Kidney (tissue), 14 donors: ENCODE measurements around the gene PMIS2. TPM values are rescaled to one million over a fixed set of nuclear protein-coding genes. Genes with fewer than 3 reads are reported as not detected.

Source experiments
- DNase-seq, 5 donors: peaks; one replicate each; pipeline ENCODE4 v3.0.0-alpha.2; 2013 to 2020
- FAIRE-seq: peaks from 2 replicates; lab custom pipeline; 2012; peaks lifted over from hg19 to GRCh38; lab: Jason Lieb, UNC
- H3K27ac ChIP-seq, 2 donors: one replicate each; pipeline ENCODE4 v1.7.0; 2013; ENCODE audit warnings: low read depth in 2 of 2, low read length in 2 of 2, inconsistent platforms in 1 of 2
- H3K27me3 ChIP-seq: one replicate; pipeline ENCODE4 v1.7.1; 2013; ENCODE audit warnings: low read length, inconsistent platforms; ENCODE audit not compliant: control insufficient read depth, insufficient read depth
- H3K36me3 ChIP-seq, 3 donors: one replicate each; pipeline versions ENCODE4 v1.7.0 to v1.7.1; 2013; ENCODE audit warnings: low read length in 3 of 3, control low read depth in 1 of 3, inconsistent platforms in 1 of 3; ENCODE audit not compliant: insufficient read depth in 3 of 3, control insufficient read depth in 2 of 3
- H3K4me1 ChIP-seq, 3 donors: one replicate each; pipeline versions ENCODE4 v1.7.0 to v1.7.1; 2013; ENCODE audit warnings: low read length in 3 of 3, inconsistent platforms in 1 of 3, low read depth in 1 of 3; ENCODE audit not compliant: control insufficient read depth in 2 of 3, insufficient read depth in 2 of 3
- H3K4me3 ChIP-seq, 3 donors: one replicate each; pipeline versions ENCODE4 v1.7.0 to v1.8.1; 2013; ENCODE audit warnings: low read length in 3 of 3, control low read depth in 1 of 3, inconsistent platforms in 1 of 3
- H3K9ac ChIP-seq, 3 donors: one replicate each; pipeline versions ENCODE4 v1.7.0 to v1.7.1; 2013; ENCODE audit warnings: low read length in 3 of 3, control low read depth in 1 of 3, inconsistent platforms in 1 of 3
- H3K9me3 ChIP-seq, 3 donors: one replicate each; pipeline versions ENCODE4 v1.7.0 to v1.7.1; 2013; ENCODE audit warnings: low read length in 3 of 3, control low read depth in 1 of 3, inconsistent platforms in 1 of 3; ENCODE audit not compliant: control insufficient read depth in 2 of 3, insufficient read depth in 1 of 3
- intact Hi-C: fragments of 100-400 bp; cut with DNase I; formaldehyde crosslinking; loops from one replicate; pipeline ENCODE4 v1.11.1; 2022
- polyA plus RNA-seq: library from polyadenylated mRNA; stranded (reverse); fragments of 350-450 nt; fragmentation: Illumina TruSeq; extraction: RNeasy Lipid Tissue Mini Kit (QIAGEN cat#74804); gene quantifications from one replicate; pipeline ENCODE4 v1.2.3, GENCODE V29; 2014; ENCODE audit warnings: low read depth, low replicate concordance; ENCODE audit not compliant: insufficient read depth
- total RNA-seq: library from RNA; stranded (reverse); fragmentation: NEBNext Ultra II Directional; extraction: Animal tissue kit (Norgen Biotek cat#: 25700); gene quantifications from one replicate; pipeline ENCODE4 v1.2.1, GENCODE V29; 2021
- TF ChIP-seq, protein P1 (sequence below): IDR thresholded peaks from 3 replicates; pipeline ENCODE4 v1.5.1; 2012; ENCODE audit warnings: mild to moderate bottlenecking, moderate library complexity, borderline replicate concordance; ENCODE audit not compliant: insufficient read depth; ENCODE audit errors: extremely low read depth
- donor health status: control.
- donor health status: control.
- donor health status: control.
- donor health status: control.
- donor health status: control.
- donor health status: DM: yes; HTN: yes; CAD: no.
- donor health status: Normal renal cell carcinoma (clear cell type).

Gene PMIS2
- total and polyA plus RNA-seq, 2 donors from 2014 or later: not detected

- FAIRE-seq: no peak
Observed at GRCh38 chr19:35569281-35569781, 16.6 kb upstream of the PMIS2 start.

GRCh38 chr19:35571406-35571965 lies 14.5 kb upstream of the PMIS2 start:
- H3K4me3 ChIP-seq: no peak overlapping the region
- H3K9me3 ChIP-seq: peaks cover 0 to 6% (median 3%) of the 10 kb centered on the region in 3 donors
- TF ChIP-seq, protein P1, sequence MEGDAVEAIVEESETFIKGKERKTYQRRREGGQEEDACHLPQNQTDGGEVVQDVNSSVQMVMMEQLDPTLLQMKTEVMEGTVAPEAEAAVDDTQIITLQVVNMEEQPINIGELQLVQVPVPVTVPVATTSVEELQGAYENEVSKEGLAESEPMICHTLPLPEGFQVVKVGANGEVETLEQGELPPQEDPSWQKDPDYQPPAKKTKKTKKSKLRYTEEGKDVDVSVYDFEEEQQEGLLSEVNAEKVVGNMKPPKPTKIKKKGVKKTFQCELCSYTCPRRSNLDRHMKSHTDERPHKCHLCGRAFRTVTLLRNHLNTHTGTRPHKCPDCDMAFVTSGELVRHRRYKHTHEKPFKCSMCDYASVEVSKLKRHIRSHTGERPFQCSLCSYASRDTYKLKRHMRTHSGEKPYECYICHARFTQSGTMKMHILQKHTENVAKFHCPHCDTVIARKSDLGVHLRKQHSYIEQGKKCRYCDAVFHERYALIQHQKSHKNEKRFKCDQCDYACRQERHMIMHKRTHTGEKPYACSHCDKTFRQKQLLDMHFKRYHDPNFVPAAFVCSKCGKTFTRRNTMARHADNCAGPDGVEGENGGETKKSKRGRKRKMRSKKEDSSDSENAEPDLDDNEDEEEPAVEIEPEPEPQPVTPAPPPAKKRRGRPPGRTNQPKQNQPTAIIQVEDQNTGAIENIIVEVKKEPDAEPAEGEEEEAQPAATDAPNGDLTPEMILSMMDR: no peak
- DNase-seq (no peak), FAIRE-seq (no peak)
- intact Hi-C loops: no loop called here
- no peaks in the 10 kb centered on the region for H3K36me3 ChIP-seq
- no peaks in the 10 kb centered on the region for H3K27me3 ChIP-seq
- H3K4me1 ChIP-seq: no peaks in the 10 kb centered on the region
- H3K27ac ChIP-seq: no peak overlapping the region
- H3K9ac ChIP-seq: no peak overlapping the region

More at GRCh38 chr19:35569281-35569781, 16.6 kb upstream of the PMIS2 start:
- no peaks in the 10 kb centered on the region for H3K27me3 ChIP-seq
- H3K36me3 ChIP-seq: no peaks in the 10 kb centered on the region
- DNase-seq: no peak
- H3K27ac ChIP-seq: no peak overlapping the region
- no peak overlapping the region for H3K9ac ChIP-seq
- TF ChIP-seq, protein P1: no peak
- H3K4me3 ChIP-seq: no peak overlapping the region
- intact Hi-C loops: no loop called here
- no peaks in the 10 kb centered on the region for H3K4me1 ChIP-seq
- no peaks in the 10 kb centered on the region for H3K9me3 ChIP-seq

- no peak for DNase-seq
- H3K27me3 ChIP-seq: no peaks in the 10 kb centered on the region
- H3K4me1 ChIP-seq: no peaks in the 10 kb centered on the region
- peaks cover 0 to 6% (median 5%) of the 10 kb centered on the region in 3 donors for H3K9me3 ChIP-seq
- intact Hi-C loops: no loop called here
- no peak for FAIRE-seq
- H3K36me3 ChIP-seq: no peaks in the 10 kb centered on the region
- no peak overlapping the region for H3K27ac ChIP-seq
- TF ChIP-seq, protein P1: no peak
- no peak overlapping the region for H3K9ac ChIP-seq
- H3K4me3 ChIP-seq: no peak overlapping the region
Observed at GRCh38 chr19:35577918-35578317, 8.1 kb upstream of the PMIS2 start.
